Kidney (tissue), 14 donors: Measurements from ENCODE around the gene HRAS. TPM values are rescaled to one million over a fixed set of nuclear protein-coding genes. Genes with fewer than 3 reads are reported as not detected.

Source experiments
- DNase-seq, 5 donors: peaks; one replicate each; pipeline ENCODE4 v3.0.0-alpha.2; 2013 to 2020
- FAIRE-seq: peaks from 2 replicates; lab custom pipeline; 2012; peaks lifted over from hg19 to GRCh38; lab: Jason Lieb, UNC
- H3K27ac ChIP-seq, 2 donors: one replicate each; pipeline ENCODE4 v1.7.0; 2013; ENCODE audit warnings: low read depth in 2 of 2, low read length in 2 of 2, inconsistent platforms in 1 of 2
- H3K27me3 ChIP-seq: one replicate; pipeline ENCODE4 v1.7.1; 2013; ENCODE audit warnings: low read length, inconsistent platforms; ENCODE audit not compliant: control insufficient read depth, insufficient read depth
- H3K36me3 ChIP-seq, 3 donors: one replicate each; pipeline versions ENCODE4 v1.7.0 to v1.7.1; 2013; ENCODE audit warnings: low read length in 3 of 3, control low read depth in 1 of 3, inconsistent platforms in 1 of 3; ENCODE audit not compliant: insufficient read depth in 3 of 3, control insufficient read depth in 2 of 3
- H3K4me1 ChIP-seq, 3 donors: one replicate each; pipeline versions ENCODE4 v1.7.0 to v1.7.1; 2013; ENCODE audit warnings: low read length in 3 of 3, inconsistent platforms in 1 of 3, low read depth in 1 of 3; ENCODE audit not compliant: control insufficient read depth in 2 of 3, insufficient read depth in 2 of 3
- H3K4me3 ChIP-seq, 3 donors: one replicate each; pipeline versions ENCODE4 v1.7.0 to v1.8.1; 2013; ENCODE audit warnings: low read length in 3 of 3, control low read depth in 1 of 3, inconsistent platforms in 1 of 3
- H3K9ac ChIP-seq, 3 donors: one replicate each; pipeline versions ENCODE4 v1.7.0 to v1.7.1; 2013; ENCODE audit warnings: low read length in 3 of 3, control low read depth in 1 of 3, inconsistent platforms in 1 of 3
- H3K9me3 ChIP-seq, 3 donors: one replicate each; pipeline versions ENCODE4 v1.7.0 to v1.7.1; 2013; ENCODE audit warnings: low read length in 3 of 3, control low read depth in 1 of 3, inconsistent platforms in 1 of 3; ENCODE audit not compliant: control insufficient read depth in 2 of 3, insufficient read depth in 1 of 3
- intact Hi-C: fragments of 100-400 bp; cut with DNase I; formaldehyde crosslinking; loops from one replicate; pipeline ENCODE4 v1.11.1; 2022
- polyA plus RNA-seq: library from polyadenylated mRNA; stranded (reverse); fragments of 350-450 nt; fragmentation: Illumina TruSeq; extraction: RNeasy Lipid Tissue Mini Kit (QIAGEN cat#74804); gene quantifications from one replicate; pipeline ENCODE4 v1.2.3, GENCODE V29; 2014; ENCODE audit warnings: low read depth, low replicate concordance; ENCODE audit not compliant: insufficient read depth
- total RNA-seq: library from RNA; stranded (reverse); fragmentation: NEBNext Ultra II Directional; extraction: Animal tissue kit (Norgen Biotek cat#: 25700); gene quantifications from one replicate; pipeline ENCODE4 v1.2.1, GENCODE V29; 2021
- TF ChIP-seq, protein P1 (sequence below): IDR thresholded peaks from 3 replicates; pipeline ENCODE4 v1.5.1; 2012; ENCODE audit warnings: mild to moderate bottlenecking, moderate library complexity, borderline replicate concordance; ENCODE audit not compliant: insufficient read depth; ENCODE audit errors: extremely low read depth
- donor health status: control.
- donor health status: control.
- donor health status: control.
- donor health status: control.
- donor health status: control.
- donor health status: DM: yes; HTN: yes; CAD: no.
- donor health status: Normal renal cell carcinoma (clear cell type).

The HRAS gene
- total and polyA plus RNA-seq, 2 donors from 2014 or later, result 66.1 to 100 TPM

DNA sequence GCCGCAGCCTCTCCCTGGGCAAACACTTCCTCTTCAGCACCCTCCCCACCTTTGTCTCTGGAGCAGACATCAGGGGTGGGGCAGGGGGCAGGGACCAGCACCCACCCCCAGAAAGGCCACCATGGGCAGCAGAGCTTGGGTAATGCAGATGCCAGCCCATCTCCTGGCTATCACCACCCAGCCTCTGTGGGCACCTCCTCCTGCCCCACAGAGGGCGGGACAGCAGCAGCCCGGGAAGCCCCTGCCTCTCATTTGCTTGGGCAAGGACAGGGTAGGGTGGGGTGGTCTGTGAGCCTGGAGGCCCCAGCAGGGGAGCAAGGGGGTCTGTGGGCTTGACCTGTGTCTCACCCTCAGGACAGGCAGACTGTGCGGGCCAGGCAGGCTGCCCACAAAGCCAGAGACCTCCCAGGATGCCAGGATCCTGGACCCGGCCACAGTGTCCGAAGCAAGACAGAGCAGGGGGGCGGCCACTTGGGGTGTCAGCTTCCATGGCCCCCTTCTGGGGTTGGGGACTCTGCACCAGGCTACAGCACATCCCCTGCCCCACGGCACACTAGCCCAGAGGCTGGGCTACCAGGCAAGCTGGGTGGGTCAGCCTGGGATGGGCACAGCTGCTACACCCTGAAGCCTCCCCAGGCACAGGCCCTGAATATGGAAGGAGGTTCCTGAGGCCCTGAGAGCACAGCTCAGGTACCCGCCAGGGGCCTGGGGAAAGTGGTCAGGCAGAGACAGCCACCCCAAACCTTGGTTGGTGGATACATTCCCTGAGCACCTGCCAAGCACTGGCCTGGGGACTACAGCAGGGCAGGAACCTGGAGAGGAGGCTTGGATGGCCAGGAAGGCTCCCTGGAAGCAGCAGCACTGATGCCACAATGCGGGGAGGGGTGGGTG lies 32.8 kb downstream of the HRAS start:
- Histone ChIP-seq H3K27ac (no peak overlapping the region), H3K27me3 (no peaks in the 10 kb centered on the region), H3K9ac (no peak overlapping the region), H3K4me3 (no peak overlapping the region), H3K36me3 (peaks cover 5 to 30% (median 19%) of the 10 kb centered on the region in 3 donors), H3K9me3 (no peaks in the 10 kb centered on the region), H3K4me1 (peaks cover 2 to 10% (median 9%) of the 10 kb centered on the region in 3 donors)
- intact Hi-C loops, result no loop called here
- FAIRE-seq (no peak), DNase-seq (peak in 1 of 5 donors; percentile 36)
- TF ChIP-seq, protein P1, sequence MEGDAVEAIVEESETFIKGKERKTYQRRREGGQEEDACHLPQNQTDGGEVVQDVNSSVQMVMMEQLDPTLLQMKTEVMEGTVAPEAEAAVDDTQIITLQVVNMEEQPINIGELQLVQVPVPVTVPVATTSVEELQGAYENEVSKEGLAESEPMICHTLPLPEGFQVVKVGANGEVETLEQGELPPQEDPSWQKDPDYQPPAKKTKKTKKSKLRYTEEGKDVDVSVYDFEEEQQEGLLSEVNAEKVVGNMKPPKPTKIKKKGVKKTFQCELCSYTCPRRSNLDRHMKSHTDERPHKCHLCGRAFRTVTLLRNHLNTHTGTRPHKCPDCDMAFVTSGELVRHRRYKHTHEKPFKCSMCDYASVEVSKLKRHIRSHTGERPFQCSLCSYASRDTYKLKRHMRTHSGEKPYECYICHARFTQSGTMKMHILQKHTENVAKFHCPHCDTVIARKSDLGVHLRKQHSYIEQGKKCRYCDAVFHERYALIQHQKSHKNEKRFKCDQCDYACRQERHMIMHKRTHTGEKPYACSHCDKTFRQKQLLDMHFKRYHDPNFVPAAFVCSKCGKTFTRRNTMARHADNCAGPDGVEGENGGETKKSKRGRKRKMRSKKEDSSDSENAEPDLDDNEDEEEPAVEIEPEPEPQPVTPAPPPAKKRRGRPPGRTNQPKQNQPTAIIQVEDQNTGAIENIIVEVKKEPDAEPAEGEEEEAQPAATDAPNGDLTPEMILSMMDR, result no peak

DNA sequence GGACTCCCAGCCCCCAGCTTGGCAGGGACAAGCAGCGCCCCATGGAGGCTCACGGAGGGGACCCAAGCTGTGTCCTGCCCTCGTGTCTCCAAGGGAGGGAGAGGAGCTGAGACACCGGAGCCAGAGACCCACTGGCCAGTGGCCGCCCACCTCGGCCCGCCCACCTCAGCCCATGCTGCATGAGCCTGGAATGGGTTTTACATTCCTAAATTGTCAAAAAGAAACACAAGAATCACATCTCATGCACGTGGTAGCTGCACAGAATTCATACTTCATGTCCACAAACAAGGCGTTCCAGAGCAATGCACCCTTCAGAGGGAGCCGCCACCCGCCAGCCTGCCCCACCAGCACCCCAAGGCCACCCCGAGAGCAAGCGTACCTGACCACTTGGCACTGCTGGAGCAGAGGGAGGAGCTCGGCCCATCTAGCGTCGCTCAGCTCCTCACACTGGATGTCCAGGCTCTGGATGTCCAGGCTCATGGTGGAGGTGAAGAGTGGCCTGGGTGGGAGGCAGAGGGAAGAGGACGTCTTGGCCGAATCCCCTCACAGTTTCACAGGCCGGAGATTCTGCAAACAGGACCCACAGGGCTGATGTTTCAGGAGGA lies 33.6 kb downstream of the HRAS start:
- intact Hi-C loops, result no loop called here
- peaks cover 12 to 38% (median 26%) of the 10 kb centered on the region in 3 donors for H3K36me3 ChIP-seq
- peaks cover 2 to 10% (median 9%) of the 10 kb centered on the region in 3 donors for H3K4me1 ChIP-seq
- no peak overlapping the region for H3K27ac ChIP-seq
- no peaks in the 10 kb centered on the region for H3K9me3 ChIP-seq
- H3K9ac ChIP-seq, result no peak overlapping the region
- FAIRE-seq (no peak), DNase-seq (no peak)
- TF ChIP-seq, protein P1, result no peak
- no peaks in the 10 kb centered on the region for H3K27me3 ChIP-seq
- no peak overlapping the region for H3K4me3 ChIP-seq

DNA sequence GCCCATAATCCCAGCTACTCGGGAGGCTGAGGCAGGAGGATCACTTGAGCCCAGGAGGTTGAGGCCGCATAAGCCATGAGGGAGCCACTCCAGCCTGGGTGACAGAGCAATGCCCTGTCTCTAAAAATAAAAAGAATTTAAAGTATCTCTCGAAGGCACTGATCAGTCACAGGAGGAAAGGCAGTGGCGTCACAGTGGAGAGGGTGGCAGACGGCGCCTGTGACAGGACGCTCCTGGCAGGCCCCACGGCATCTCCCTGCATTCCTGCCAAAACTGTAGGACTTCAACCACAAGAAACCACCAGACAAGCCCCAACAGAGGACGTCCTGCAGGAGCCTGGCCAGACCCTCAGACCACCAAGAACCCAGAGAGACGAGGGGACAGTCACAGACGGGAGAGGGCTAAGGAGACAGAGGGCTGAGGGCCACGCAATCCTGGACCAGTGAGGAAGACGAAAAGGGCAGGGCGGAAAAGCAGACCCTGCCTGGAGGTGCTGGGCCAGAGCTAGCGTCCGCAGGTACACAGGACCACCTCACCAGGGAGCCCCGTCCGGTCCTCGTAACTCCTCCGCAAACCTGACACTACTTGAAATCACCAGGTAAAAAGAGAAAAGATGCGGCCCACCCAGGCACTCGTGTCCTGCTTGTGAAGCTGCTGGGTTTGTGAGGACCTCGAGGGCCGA lies 34.2 kb downstream of the HRAS start:
- FAIRE-seq (no peak), DNase-seq (no peak)
- Histone ChIP-seq H3K4me1 (peaks cover 2 to 10% (median 9%) of the 10 kb centered on the region in 3 donors), H3K27ac (no peak overlapping the region), H3K9ac (no peak overlapping the region), H3K9me3 (no peaks in the 10 kb centered on the region), H3K4me3 (no peak overlapping the region), H3K36me3 (peaks cover 12 to 38% (median 28%) of the 10 kb centered on the region in 3 donors), H3K27me3 (no peaks in the 10 kb centered on the region)
- intact Hi-C loops, result no loop called here
- TF ChIP-seq, protein P1, result no peak
